ENCODE data around the gene ADPGK. TPM values are rescaled to one million over a fixed set of nuclear protein-coding genes. Genes with fewer than 3 reads are reported as not detected.

The ADPGK gene
- total RNA-seq: 10 to 100 TPM; 27.7 to 97.1 (median 44.1) TPM
- polyA plus RNA-seq: 10 to 100 TPM; 44.7 to 62.0 (median 56.4) TPM
- long read RNA-seq, donor 1, full-length matches to known transcripts: 5 of 39 reads
- long read RNA-seq, donor 1, partial matches to known transcripts: 28 of 39 reads
- long read RNA-seq, donor 1, other reads (novel, unspliced or antisense): 6 of 39 reads
- long read RNA-seq, donor 2, partial matches to known transcripts: 25 of 28 reads
- long read RNA-seq, donor 2, other reads (novel, unspliced or antisense): 0 of 28 reads
- long read RNA-seq, donor 3, partial matches to known transcripts: 0 of 4 reads
- long read RNA-seq, donor 3, other reads (novel, unspliced or antisense): 0 of 4 reads
- long read RNA-seq, donor 4, partial matches to known transcripts: 2 of 22 reads
- long read RNA-seq, donor 4, other reads (novel, unspliced or antisense): 20 of 22 reads
- long read RNA-seq, donor 5, full-length matches to known transcripts: 10 of 95 reads
- long read RNA-seq, donor 5, partial matches to known transcripts: 6 of 95 reads
- long read RNA-seq, donor 5, other reads (novel, unspliced or antisense): 79 of 95 reads
- long read RNA-seq, donor 6, partial matches to known transcripts: 1 of 13 reads
- long read RNA-seq, donor 6, other reads (novel, unspliced or antisense): 12 of 13 reads
- long read RNA-seq, donor 7, partial matches to known transcripts: 0 of 2 reads
- long read RNA-seq, donor 7, other reads (novel, unspliced or antisense): 0 of 2 reads
- long read RNA-seq, donor 8, transcript ADPGK-201 (7 exons, 2,557 nt): major isoform, 5 of 10 reads
- long read RNA-seq, donor 8, partial matches to known transcripts: 0 of 10 reads
- long read RNA-seq, donor 8, other reads (novel, unspliced or antisense): 5 of 10 reads
- long read RNA-seq, donor 9, partial matches to known transcripts: 0 of 9 reads
- long read RNA-seq, donor 9, other reads (novel, unspliced or antisense): 5 of 9 reads
- long read RNA-seq, donor 10, full-length matches to known transcripts: 2 of 2 reads
- long read RNA-seq, donor 10, partial matches to known transcripts: 0 of 2 reads
- long read RNA-seq, donor 10, other reads (novel, unspliced or antisense): 0 of 2 reads

- peak within 1 kb of the TSS; percentile 66 to 98 (median 95) for H3K27ac ChIP-seq
- DNase-seq: peak; percentile 90 to 94 (median 92)
- peak within 1 kb of the TSS; percentile 68 to 97 (median 92) for H3K4me3 ChIP-seq
- peaks cover 0 to 36% of the 10 kb centered on the region in 2 donors for H3K4me1 ChIP-seq (replicated peaks in 1 of 2)
- no peaks in the 10 kb centered on the region for H3K9me3 ChIP-seq (replicated peaks in 1 of 3)
- H3K27me3 ChIP-seq: no peaks in the 10 kb centered on the region
- intact Hi-C loops (cut with DNase I): loop anchor here in 1 of 2 donors (10.0 kb wide), 1 partner anchor 301 kb away; no protein-coding TSS in a partner anchor
- no peaks in the 10 kb centered on the region for H3K36me3 ChIP-seq (replicated peaks in 1 of 2)
- WGBS, 4 donors: 0 to 2% (median 1%) methylated on average over 27 to 68 of the region's 68 CpGs
- TF ChIP-seq POLR2A (IDR thresholded peaks at IDR 0.05): peak; percentile 86 to 92
- peak; percentile 41 to 75 (median 62) for TF ChIP-seq CTCF (IDR thresholded peaks at IDR 0.05)
Measured at GRCh38 chr15:72783640-72784455, at the start of gene ADPGK. Gene ADPGK, minus strand, starts transcription at chr15:72783758. Its CDS starts 67 bp downstream, at chr15:72783691.

GRCh38 chr15:72827226-72827625 lies 43.7 kb upstream of the ADPGK start:
- no peak for TF ChIP-seq POLR2A (IDR thresholded peaks at IDR 0.05)
- intact Hi-C loops (cut with DNase I): no loop called here
- Histone ChIP-seq H3K36me3 (replicated peaks in 1 of 2) (no peaks in the 10 kb centered on the region), H3K4me1 (replicated peaks in 1 of 2) (no peaks in the 10 kb centered on the region), H3K27me3 (peaks cover 4% of the 10 kb centered on the region), H3K27ac (no peak overlapping the region), H3K4me3 (no peak overlapping the region), H3K9me3 (replicated peaks in 1 of 3) (no peaks in the 10 kb centered on the region)
- DNase-seq: peak in 1 of 7 donors; percentile 20

GRCh38 chr15:72826611-72827010 lies 43.1 kb upstream of the ADPGK start:
- WGBS, 4 donors: 91 to 96% (median 91%) methylated on average over 7 to 9 of the region's 9 CpGs
- TF ChIP-seq CTCF (IDR thresholded peaks at IDR 0.05) (no peak), POLR2A (IDR thresholded peaks at IDR 0.05) (no peak)
- H3K36me3 ChIP-seq (replicated peaks in 1 of 2): no peaks in the 10 kb centered on the region
- H3K27ac ChIP-seq: no peak overlapping the region
- no peak overlapping the region for H3K4me3 ChIP-seq
- peaks cover 4% of the 10 kb centered on the region for H3K27me3 ChIP-seq
- intact Hi-C loops (cut with DNase I): no loop called here
- H3K4me1 ChIP-seq (replicated peaks in 1 of 2): no peaks in the 10 kb centered on the region
- H3K9me3 ChIP-seq (replicated peaks in 1 of 3): no peaks in the 10 kb centered on the region
- DNase-seq: peak in 1 of 7 donors; percentile 11

GRCh38 chr15:72825829-72826228 lies 42.3 kb upstream of the ADPGK start:
- DNase-seq: no peak
- peaks cover 4% of the 10 kb centered on the region for H3K27me3 ChIP-seq
- H3K4me1 ChIP-seq (replicated peaks in 1 of 2): no peaks in the 10 kb centered on the region
- H3K9me3 ChIP-seq (replicated peaks in 1 of 3): no peaks in the 10 kb centered on the region
- WGBS, 4 donors: 61 to 75% (median 66%) methylated on average over 2 to 4 of the region's 4 CpGs
- TF ChIP-seq POLR2A (IDR thresholded peaks at IDR 0.05) (no peak), CTCF (IDR thresholded peaks at IDR 0.05) (no peak)
- no peak overlapping the region for H3K27ac ChIP-seq
- H3K36me3 ChIP-seq (replicated peaks in 1 of 2): no peaks in the 10 kb centered on the region
- intact Hi-C loops (cut with DNase I): no loop called here
- H3K4me3 ChIP-seq: no peak overlapping the region
